ENCODE measurements around the gene OR51L1.

GRCh38 chr11:4960877-4961276 is 33.8 kb upstream of the OR51L1 start:
- TF ChIP-seq POLR2A (IDR thresholded peaks at IDR 0.05) (no peak), CTCF (IDR thresholded peaks at IDR 0.05) (no peak)

Data from adrenal gland (tissue), 5 donors.